ENCODE results near the gene MDGA2.
A peak's percentile ranks its signal among the peaks of the same experiment; 100 is the strongest.
"Not testable (repeated sequence)": the region's sequence is repeated elsewhere in the genome, so short reads cannot be mapped to it uniquely, and the experiment has no call there.

The MDGA2 gene

DNA sequence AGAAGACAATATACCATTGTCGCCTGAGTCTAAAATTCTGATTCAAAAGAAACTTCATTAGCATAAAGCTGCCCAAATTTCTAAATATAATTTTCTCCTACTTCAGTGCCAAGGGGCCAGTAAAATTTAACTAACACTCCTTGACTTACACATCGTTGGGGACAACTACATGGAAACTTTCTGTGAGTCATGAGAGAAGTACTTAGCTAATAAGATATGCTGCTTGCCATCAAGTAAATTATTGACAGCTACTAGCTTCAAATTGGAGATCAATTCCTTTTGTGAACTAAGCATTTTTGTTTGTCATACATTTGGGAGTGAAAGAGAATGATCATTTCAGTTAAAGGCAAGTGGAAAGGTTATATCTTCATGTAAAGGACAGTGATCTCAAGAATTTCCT, 373.3 kb downstream of the MDGA2 start:
- DNase-seq, result no peak

DNA sequence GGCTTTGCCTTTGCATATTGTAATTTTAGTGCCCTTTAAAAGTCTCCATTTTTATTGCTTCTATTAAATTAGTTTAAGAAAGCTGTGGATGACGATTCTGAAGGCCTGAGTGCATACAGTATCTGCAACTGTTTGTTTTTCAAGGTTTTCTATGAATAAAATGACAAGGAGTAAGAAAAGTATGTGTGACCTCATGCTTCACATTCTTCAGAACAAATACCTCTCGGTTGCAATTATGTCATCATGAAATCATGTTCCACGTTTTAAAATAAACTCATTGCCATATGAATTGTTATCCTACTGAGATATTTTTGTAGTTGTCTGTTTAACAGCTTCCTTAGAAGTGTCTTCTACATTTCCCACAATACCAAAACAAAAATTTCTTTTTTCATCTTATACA, 374.6 kb downstream of the MDGA2 start:
- DNase-seq, result no peak

DNA sequence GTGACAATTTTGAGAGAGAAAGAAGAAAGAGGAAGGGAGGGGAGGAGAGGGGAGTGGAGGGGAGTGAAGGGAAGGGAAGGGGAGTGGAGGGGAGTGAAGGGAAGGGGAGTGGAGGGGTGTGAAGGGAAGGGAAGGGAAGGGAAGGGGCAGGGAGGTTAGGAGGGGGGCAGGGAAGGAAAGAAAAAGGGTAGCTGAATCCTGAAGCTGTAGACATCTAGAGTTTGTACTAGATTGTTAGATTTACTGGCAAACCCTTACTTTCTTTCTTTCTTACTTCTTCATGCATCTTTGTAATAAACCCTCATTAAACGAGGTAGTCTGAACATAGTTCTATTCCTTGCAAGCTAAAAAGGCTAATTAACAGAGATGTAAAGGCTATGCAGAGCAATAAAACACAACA, 378.0 kb downstream of the MDGA2 start:
- DNase-seq, result no peak

- DNase-seq, result no peak
These were observed 391.1 kb downstream of the MDGA2 start for GRCh38 chr14:47284283-47284682.

DNA sequence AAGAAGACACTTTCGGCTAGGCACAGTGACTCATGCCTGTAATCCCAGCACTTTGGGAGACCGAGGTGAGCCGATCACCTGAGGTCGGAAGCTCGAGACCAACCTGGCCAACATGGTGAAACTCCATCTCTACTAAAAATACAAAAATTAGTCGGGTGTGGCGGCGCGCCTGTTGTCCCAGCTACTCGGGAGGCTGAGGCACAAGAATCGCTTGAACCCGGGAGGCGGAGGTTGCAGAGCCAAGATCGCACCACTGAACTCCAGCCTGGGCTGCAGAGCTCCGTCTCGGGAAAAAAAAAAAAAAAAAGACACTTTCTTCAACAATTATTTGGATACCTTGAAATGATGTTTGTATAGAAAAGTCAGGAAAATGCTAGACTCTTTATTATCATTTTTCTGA, 393.6 kb downstream of the MDGA2 start:
- not testable (repeated sequence) for DNase-seq

- peak; percentile 48 for DNase-seq
These were observed 397.1 kb downstream of the MDGA2 start for GRCh38 chr14:47278233-47278842.

GRCh38 chr14:47277703-47278102, 397.7 kb downstream of the MDGA2 start:
- peak; percentile 40 for DNase-seq

- no peak for DNase-seq
These were observed 398.5 kb downstream of the MDGA2 start for GRCh38 chr14:47276931-47277330.

- DNase-seq, result no peak
These were observed 401.5 kb downstream of the MDGA2 start for GRCh38 chr14:47273939-47274338.

DNA sequence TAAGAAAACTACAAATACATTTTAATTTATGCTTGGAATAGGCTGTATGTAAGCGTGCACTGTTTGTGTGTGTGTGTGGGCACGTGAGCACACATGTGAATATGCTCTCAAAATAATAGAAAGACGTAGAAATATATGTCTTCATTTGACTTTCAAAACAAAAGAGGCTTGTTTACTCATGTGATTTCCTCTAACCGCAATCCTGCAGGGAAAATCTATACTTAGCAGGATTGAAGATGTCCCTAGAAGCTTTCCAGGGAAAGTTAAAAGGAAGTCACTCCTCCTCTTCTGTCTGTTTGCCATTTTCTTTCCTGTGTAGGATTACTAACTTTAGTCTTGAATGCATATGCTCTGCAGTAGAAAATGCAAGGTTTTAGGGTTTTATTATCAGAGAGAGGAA, 404.7 kb downstream of the MDGA2 start:
- no peak for DNase-seq

DNA sequence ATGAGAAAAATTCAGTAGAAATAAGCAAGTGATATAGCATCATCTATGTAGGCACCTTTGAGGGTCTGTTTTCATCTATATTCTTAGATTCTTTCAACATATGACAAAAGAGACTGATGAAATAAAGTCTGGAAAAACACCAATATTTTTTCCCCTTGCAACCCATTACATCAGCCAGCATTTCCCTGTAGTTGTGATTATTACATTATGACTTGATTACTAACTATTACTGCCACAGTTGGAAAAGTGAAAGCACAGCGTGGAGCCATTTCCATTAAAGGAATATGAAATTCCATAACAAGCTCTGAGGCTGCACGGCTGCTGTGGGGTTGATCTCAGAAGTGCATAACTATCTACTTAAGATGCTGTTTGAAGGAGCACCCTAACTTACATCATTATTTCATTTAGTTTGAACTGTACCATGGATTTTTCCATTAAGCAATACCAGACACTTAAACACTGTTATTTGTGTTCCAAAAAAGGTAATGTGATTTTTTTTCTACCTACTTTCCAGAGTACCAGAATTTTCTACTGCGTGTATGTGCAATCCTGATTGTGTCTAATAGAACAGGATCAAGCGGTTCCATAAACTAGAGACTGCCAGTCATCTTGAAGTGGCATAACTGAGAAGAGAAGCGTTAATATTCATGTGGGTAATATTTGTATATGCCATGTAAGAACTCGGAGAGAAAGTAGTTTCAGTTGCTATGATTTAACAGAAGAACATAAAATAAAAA, 405.5 kb downstream of the MDGA2 start:
- no peak for DNase-seq

DNA sequence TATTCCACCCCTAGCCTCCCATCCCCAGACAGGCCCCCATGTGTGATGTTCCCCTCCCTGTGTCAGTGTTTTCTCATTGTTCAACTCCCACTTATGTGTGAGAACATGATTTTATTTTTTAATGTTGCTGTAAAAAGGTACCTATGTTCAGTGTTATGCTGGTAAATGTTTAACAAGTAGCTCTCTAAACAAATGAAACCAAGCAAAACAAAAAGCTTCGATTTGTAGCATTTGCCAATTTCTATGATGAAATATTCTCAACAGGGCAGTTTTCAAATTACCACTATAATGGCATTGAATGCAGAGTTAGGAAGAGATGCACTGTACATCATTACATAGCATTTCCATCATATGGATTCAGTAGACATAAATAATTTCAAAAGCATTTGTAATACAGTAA, 410.6 kb downstream of the MDGA2 start:
- no peak for DNase-seq

DNA sequence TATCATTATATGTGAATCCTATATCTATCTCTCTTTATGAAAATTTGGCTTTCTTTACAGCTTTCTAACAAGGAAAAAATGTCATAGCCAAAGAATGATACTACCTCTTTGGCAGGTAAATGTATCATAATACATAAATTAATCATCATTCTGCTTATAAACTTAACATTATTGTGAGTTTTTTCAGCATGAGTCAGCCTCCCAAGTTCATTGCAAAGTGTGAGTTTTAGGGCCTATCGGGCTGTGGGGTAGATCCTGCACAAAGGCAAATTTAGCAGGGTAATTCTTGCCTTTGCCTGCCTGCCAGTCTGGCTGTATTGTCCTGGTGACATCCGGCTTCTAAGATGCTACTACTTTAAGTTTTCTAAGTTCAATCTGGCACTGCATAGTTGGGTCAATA, 412.6 kb downstream of the MDGA2 start:
- DNase-seq, result no peak

GRCh38 chr14:47261350-47261749, 414.1 kb downstream of the MDGA2 start:
- no peak for DNase-seq

- no peak for DNase-seq
These were observed 415.6 kb downstream of the MDGA2 start for GRCh38 chr14:47259796-47260195.

DNA sequence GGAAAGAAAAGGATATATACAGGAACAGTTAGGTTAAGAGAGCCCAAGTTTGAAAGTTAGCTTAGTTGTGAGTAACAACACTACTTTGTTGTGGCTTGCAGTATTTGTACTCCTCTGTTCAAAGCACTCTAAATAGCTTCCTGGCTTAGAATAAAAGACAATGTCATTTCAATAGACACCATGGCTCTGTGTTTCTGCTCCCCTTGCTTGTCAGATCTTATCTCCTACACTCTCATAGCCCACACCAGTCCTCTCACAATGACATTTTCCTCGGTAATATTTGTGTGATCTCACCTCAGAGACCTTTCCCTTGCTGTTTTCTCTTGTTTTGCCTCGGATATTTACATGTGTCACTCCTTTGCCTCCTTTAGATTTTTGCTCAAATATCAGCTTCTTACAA, 418.4 kb downstream of the MDGA2 start:
- DNase-seq, result no peak

DNA sequence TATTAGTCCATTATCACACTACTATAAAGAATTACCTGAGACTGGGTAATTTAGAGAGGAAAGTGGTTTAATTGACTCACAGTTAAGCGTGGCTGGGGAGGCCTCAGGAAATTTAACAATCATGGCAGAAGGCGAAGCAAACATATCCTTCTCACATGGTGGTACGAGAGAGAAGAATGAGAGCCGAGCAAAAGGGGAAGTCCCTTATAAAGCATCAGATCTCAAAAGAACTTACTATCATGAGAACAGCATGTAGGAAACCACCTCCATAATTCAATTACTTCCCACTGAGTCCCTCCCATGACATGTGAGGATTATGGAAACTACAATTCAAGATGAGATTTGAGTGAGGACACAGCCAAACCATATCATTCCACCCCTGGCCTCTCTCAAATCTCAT, 422.6 kb downstream of the MDGA2 start:
- no peak for DNase-seq

DNA sequence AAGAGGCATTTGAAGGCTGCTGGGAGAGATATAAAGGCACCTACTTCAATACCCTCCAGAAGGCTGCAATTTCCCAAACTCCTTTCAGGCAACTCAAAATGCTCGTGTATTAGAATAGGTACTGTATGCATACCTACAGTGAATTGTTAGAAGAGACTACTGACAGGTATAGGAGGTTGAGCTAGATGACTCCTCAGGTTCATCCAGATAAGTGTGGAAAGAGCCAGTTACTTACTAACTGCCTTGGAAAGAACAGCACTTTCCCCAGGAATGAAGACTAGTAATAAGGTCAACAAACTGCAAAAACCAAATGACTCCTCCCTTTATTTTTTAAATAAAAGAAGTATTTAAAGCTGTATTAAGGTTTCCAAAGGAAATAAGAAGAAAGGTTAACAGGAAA, 429.0 kb downstream of the MDGA2 start:
- no peak for DNase-seq

DNA sequence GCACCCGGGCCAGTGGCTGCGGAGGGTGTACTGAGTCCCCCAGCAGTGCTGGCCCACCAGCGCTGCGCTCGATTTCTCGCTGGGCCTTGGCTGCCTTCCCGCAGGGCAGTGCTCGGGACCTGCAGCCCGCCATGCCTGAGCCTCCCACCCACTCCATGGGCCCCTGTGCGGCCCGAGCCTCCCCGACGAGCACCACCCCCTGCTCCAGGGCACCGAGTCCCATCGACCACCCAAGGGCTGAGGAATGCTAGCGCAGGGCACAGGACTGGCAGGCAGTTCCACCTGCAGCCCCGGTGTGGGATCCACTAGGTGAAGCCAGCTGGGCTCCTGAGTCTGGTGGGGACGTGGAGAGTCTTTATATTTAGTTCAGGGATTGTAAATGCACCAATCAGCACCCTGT, 432.8 kb downstream of the MDGA2 start:
- DNase-seq, result not testable (repeated sequence)

DNA sequence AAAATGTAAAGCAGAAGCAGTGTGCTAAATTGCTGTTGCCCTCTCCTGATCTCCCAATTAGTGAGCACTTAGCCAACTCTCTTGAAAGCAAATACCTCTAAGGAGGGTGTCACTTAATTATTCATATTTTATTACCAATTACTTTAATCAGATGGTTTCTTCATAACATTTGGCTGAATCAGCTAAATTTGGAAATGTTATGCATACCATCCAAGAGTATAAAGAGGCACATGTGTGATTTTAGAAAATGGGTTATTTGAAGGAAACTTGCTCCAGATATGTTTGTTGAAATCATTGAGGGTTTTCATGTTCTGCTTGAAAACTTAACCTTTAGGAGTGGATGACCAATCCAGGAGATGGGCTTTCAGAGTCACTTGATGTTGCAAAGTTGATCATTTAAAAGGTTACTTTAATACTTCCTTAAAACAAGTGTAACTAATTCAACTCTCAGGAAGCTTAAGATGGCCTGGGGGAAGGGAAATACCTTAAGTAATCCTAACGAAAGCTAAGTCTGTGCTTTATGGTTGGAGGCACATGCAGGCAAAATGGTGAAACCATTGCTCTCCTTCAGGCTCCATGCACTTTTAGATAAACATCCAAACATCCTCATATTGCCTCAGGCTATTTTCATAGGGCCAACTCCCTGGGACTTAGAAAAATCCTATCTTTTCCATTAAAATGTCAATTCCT, 434.5 kb downstream of the MDGA2 start:
- no peak for DNase-seq

GRCh38 chr14:47235619-47236018, 439.8 kb downstream of the MDGA2 start:
- no peak for DNase-seq

DNA sequence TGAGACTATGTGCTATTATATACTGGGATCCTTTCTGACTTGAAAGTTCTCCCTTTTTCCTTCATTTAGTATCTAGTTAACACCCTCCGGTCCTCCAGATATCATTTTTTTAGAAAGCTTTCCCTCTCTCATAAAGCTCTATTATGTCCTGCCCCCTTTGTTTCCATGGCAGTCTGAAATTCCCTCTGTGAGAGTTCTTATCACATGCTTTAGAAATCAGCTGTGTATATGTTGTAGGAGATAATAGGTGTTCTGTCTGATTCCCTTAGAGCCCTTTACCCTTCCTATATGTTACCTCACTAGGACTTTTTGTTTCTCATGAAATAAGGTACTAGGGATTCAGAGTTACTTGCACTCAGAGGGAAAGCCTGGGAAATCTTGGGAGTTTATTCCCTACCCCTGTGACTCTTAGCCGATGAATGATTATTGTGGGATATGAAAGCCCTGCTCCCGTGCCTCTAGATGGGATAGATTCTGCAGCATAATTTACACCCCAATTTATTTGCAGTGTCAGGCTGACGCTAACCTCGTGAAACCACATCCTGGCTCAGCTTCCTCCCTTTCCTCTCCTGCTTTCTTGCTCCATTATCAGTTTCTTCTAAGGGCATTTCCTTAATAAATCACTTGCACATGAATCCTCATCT, 448.4 kb downstream of the MDGA2 start:
- no peak for DNase-seq

DNA sequence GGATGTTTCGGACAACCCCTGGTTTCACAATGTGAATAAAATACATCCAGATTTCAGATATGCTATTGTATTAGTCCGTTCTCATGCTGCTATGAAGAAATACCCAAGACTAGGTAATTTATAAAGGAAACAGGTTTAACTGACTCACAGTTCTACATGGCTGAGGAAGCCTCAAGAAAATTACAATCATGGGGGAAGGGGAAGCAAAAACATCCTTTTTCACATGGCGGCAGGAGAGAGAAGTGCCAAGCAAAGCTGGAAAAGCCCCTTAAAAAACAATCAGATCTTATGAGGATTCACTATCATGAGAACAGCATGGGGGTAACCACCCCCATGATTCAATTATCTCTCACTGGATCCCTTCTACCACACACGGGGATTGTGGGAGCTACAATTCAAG, 451.7 kb downstream of the MDGA2 start:
- DNase-seq, result no peak

DNA sequence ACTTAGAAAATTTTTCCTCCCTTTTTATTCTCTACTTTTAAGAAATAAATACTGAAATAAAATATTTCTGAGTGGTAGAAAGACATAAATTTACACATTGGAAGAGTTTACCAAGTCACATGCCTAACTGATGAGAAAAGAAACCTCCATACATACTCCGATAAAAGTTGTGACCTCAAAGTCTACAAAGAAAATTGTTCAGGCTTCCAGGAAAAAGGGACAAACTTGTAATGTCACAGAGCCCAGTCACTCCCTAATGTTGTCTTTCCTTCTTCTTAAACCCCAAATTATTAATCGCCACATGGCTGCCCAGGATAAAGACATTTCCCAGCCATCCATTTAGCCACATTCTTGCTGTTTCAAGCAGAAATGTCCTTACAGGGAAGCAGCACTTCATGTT, 455.3 kb downstream of the MDGA2 start:
- DNase-seq, result no peak

Measured in left hindlimb (tissue), 1 donor.